Spleen (tissue), 7 donors: ENCODE results near the gene MED10.

Experiments
- CTCF ChIP-seq, 11 experiments: fragments of 200-600 bp in 7 of 11; fragments of 450-650 bp in 4 of 11; sonication (generic) in 4 of 11; IDR thresholded peaks in 8 of 11; conservative IDR thresholded peaks in 3 of 11; 1 replicate in 7 of 11; 2 replicates in 4 of 11; pipeline versions ENCODE4 v1.4.0 to v1.8.0; 2016 to 2021; ENCODE audit warnings: antibody characterized with exemption in 11 of 11, inconsistent platforms in 4 of 11, mild to moderate bottlenecking in 1 of 11
- POLR2A ChIP-seq, 3 donors: fragments of 450-650 bp; IDR thresholded peaks; one replicate each; pipeline ENCODE4 v1.5.1; 2017; ENCODE audit warnings: antibody characterized with exemption in 3 of 3, mild to moderate bottlenecking in 1 of 3
- POLR2AphosphoS5 ChIP-seq, 3 donors: sonication (generic); formaldehyde crosslinking; IDR thresholded peaks; one replicate each; pipeline ENCODE4 v1.5.1; 2017; ENCODE audit warnings: antibody characterized with exemption in 3 of 3
- donor health status: DM: no; HTN: no; CAD: no; lungs with moderate emphysema.
- donor health status: DM: no; HTN: no; CAD: no.
- donor health status: DM: no; HTN: no; CAD: no.

- TF ChIP-seq POLR2A (IDR thresholded peaks at IDR 0.05) (no peak), POLR2AphosphoS5 (IDR thresholded peaks at IDR 0.05) (no peak), CTCF (IDR thresholded peaks at IDR 0.05 in 8 of 11, conservative IDR thresholded peaks at IDR 0.05 in 3 of 11) (no peak)
Measured at GRCh38 chr5:6373081-6373846, 5.1 kb downstream of the MED10 start.
